Measurements from ENCODE around the gene ATG9A. TPM values are rescaled to one million over a fixed set of nuclear protein-coding genes. Genes with fewer than 3 reads are reported as not detected.

Gene ATG9A
- total and polyA plus RNA-seq, 2 donors (not counting 3 experiments of a cell fraction or from before 2014, with no cell fraction given) = 65.5 to 95.0 TPM

GRCh38 chr2:219210886-219211362, 18.5 kb downstream of the ATG9A start:
- no peaks in the 10 kb centered on the region for H3K9me3 ChIP-seq (replicated peaks; ENCODE audit: control insufficient read depth, insufficient read depth, low read length)
- H3K9ac ChIP-seq (replicated peaks; ENCODE audit: extremely low read depth, insufficient read depth, low read length) = no peak overlapping the region
- H3K27ac ChIP-seq (ENCODE audit: insufficient read depth, low read depth, low read length) = no peak overlapping the region
- H3K9me1 ChIP-seq (replicated peaks; ENCODE audit: control insufficient read depth, extremely low read depth, insufficient read depth, low read length) = no peaks in the 10 kb centered on the region
- no peak overlapping the region for H3K4me3 ChIP-seq (replicated peaks in 1 of 3; ENCODE audit: insufficient read depth in 1 of 3, low read depth in 1 of 3, low read length in 3 of 3)
- no peak overlapping the region for H3K4me2 ChIP-seq (ENCODE audit: insufficient read depth, low read length)
- FAIRE-seq (no peak), DNase-seq (ENCODE audit: low read depth, low spot score) (no peak)
- no peaks in the 10 kb centered on the region for H3K27me3 ChIP-seq (ENCODE audit: control insufficient read depth in 2 of 2, insufficient read depth in 2 of 2, low read length in 2 of 2)
- ChIA-PET CTCF (interaction anchor here (0.7 to 1.4 kb wide), 9 partner anchors 13 to 420 kb away, joined by 3 to 28 read pairs (median 5); partner anchors contain the start of genes CNPPD1, GLB1L, NHEJ1 and STK16), POLR2A (interaction anchor here (0.5 kb wide), 1 partner anchor 31 kb away, joined by 5 read pairs; no protein-coding TSS in a partner anchor)
- no peak overlapping the region for H2AFZ ChIP-seq (ENCODE audit: low read depth, low read length)
- intact Hi-C loops (cut with micrococcal nuclease) (loop anchor here (1.0 kb wide), 3 partner anchors 35 to 51 kb away; partner anchors contain the start of genes CNPPD1 and NHEJ1), dilution Hi-C loops (cut with MboI; ENCODE audit: extremely low pct_ligation_motif_present, low sequenced_read_pairs) (no loop called here)
- no TSS peak for BruUV-seq (replicated peaks)
- H4K20me1 ChIP-seq (replicated peaks; ENCODE audit: control insufficient read depth, extremely low read depth, insufficient read depth, low read length) = no peaks in the 10 kb centered on the region
- no peak for TF ChIP-seq GATA2 (IDR thresholded peaks at IDR 0.05; ENCODE audit: insufficient read depth, insufficient read length, low read depth, low read length)
- TF ChIP-seq FOS (IDR thresholded peaks at IDR 0.05; ENCODE audit: borderline replicate concordance, insufficient read depth, low read length) = no peak
- TF ChIP-seq POLR2AphosphoS5 (IDR thresholded peaks at IDR 0.05; ENCODE audit: insufficient read depth, low read depth, low read length) = no peak
- TF ChIP-seq JUN (IDR thresholded peaks at IDR 0.05; ENCODE audit: borderline replicate concordance, insufficient read depth, insufficient read length, low read depth) = no peak
- no peak for TF ChIP-seq MYC (IDR thresholded peaks at IDR 0.05; ENCODE audit: low read depth, low read length)
- no peak for TF ChIP-seq EZH2 (IDR thresholded peaks at IDR 0.05; ENCODE audit: borderline replicate concordance, low read depth, low read length, severe bottlenecking)
- H3K79me2 ChIP-seq (ENCODE audit: control insufficient read depth, insufficient read depth, low read length) = no peaks in the 10 kb centered on the region
- H3K36me3 ChIP-seq (ENCODE audit: control insufficient read depth in 2 of 2, extremely low read depth in 1 of 2, insufficient read depth in 2 of 2, low read length in 2 of 2) = peaks cover 3 to 13% of the 10 kb centered on the region in 2 experiments
- H3K4me1 ChIP-seq (ENCODE audit: control insufficient read depth, extremely low read depth, insufficient read depth, low read length) = peaks cover 17% of the 10 kb centered on the region

- no peak for FAIRE-seq
- BruUV-seq (replicated peaks) = no TSS peak
- ChIA-PET POLR2A (no interaction called here), CTCF (interaction anchor here (1.1 kb wide), 1 partner anchor 14 kb away, joined by 3 read pairs; no protein-coding TSS in a partner anchor)
- Histone ChIP-seq H3K9me3 (replicated peaks; ENCODE audit: control insufficient read depth, insufficient read depth, low read length) (no peaks in the 10 kb centered on the region), H4K20me1 (replicated peaks; ENCODE audit: control insufficient read depth, extremely low read depth, insufficient read depth, low read length) (no peaks in the 10 kb centered on the region), H3K9me1 (replicated peaks; ENCODE audit: control insufficient read depth, extremely low read depth, insufficient read depth, low read length) (no peaks in the 10 kb centered on the region), H3K27me3 (ENCODE audit: control insufficient read depth in 2 of 2, insufficient read depth in 2 of 2, low read length in 2 of 2) (no peaks in the 10 kb centered on the region), H3K4me2 (ENCODE audit: insufficient read depth, low read length) (no peak overlapping the region), H3K79me2 (ENCODE audit: control insufficient read depth, insufficient read depth, low read length) (no peaks in the 10 kb centered on the region), H3K36me3 (ENCODE audit: control insufficient read depth in 2 of 2, extremely low read depth in 1 of 2, insufficient read depth in 2 of 2, low read length in 2 of 2) (peaks cover 3 to 13% of the 10 kb centered on the region in 2 experiments), H2AFZ (ENCODE audit: low read depth, low read length) (no peak overlapping the region), H3K27ac (ENCODE audit: insufficient read depth, low read depth, low read length) (no peak overlapping the region), H3K9ac (replicated peaks; ENCODE audit: extremely low read depth, insufficient read depth, low read length) (no peak overlapping the region), H3K4me1 (ENCODE audit: control insufficient read depth, extremely low read depth, insufficient read depth, low read length) (peaks cover 18% of the 10 kb centered on the region), H3K4me3 (replicated peaks in 1 of 3; ENCODE audit: insufficient read depth in 1 of 3, low read depth in 1 of 3, low read length in 3 of 3) (no peak overlapping the region)
- DNase-seq (ENCODE audit: low read depth, low spot score) = no peak
- intact Hi-C loops (cut with micrococcal nuclease) (no loop called here), dilution Hi-C loops (cut with MboI; ENCODE audit: extremely low pct_ligation_motif_present, low sequenced_read_pairs) (no loop called here)
- no peak for TF ChIP-seq POLR2A (IDR thresholded peaks at IDR 0.05; ENCODE audit: low read depth, low read length)
- TF ChIP-seq POLR2AphosphoS5 (IDR thresholded peaks at IDR 0.05; ENCODE audit: insufficient read depth, low read depth, low read length) = no peak
- TF ChIP-seq, protein P1, sequence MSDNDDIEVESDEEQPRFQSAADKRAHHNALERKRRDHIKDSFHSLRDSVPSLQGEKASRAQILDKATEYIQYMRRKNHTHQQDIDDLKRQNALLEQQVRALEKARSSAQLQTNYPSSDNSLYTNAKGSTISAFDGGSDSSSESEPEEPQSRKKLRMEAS (IDR thresholded peaks at IDR 0.05; ENCODE audit: insufficient read depth, insufficient read length) = no peak
- no peak for TF ChIP-seq JUN (IDR thresholded peaks at IDR 0.05; ENCODE audit: borderline replicate concordance, insufficient read depth, insufficient read length, low read depth)
- TF ChIP-seq, protein P2, sequence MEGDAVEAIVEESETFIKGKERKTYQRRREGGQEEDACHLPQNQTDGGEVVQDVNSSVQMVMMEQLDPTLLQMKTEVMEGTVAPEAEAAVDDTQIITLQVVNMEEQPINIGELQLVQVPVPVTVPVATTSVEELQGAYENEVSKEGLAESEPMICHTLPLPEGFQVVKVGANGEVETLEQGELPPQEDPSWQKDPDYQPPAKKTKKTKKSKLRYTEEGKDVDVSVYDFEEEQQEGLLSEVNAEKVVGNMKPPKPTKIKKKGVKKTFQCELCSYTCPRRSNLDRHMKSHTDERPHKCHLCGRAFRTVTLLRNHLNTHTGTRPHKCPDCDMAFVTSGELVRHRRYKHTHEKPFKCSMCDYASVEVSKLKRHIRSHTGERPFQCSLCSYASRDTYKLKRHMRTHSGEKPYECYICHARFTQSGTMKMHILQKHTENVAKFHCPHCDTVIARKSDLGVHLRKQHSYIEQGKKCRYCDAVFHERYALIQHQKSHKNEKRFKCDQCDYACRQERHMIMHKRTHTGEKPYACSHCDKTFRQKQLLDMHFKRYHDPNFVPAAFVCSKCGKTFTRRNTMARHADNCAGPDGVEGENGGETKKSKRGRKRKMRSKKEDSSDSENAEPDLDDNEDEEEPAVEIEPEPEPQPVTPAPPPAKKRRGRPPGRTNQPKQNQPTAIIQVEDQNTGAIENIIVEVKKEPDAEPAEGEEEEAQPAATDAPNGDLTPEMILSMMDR (IDR thresholded peaks at IDR 0.05; ENCODE audit: extremely low read depth in 1 of 2, insufficient read depth in 1 of 2, low read depth in 1 of 2, low read length in 2 of 2) = no peak
- no peak for TF ChIP-seq FOS (IDR thresholded peaks at IDR 0.05; ENCODE audit: borderline replicate concordance, insufficient read depth, low read length)
- TF ChIP-seq MYC (IDR thresholded peaks at IDR 0.05; ENCODE audit: low read depth, low read length) = no peak
- no peak for TF ChIP-seq EZH2 (IDR thresholded peaks at IDR 0.05; ENCODE audit: borderline replicate concordance, low read depth, low read length, severe bottlenecking)
- TF ChIP-seq GATA2 (IDR thresholded peaks at IDR 0.05; ENCODE audit: insufficient read depth, insufficient read length, low read depth, low read length) = no peak
Observed at GRCh38 chr2:219210196-219210885, 19.1 kb downstream of the ATG9A start.

All from endothelial cell of umbilical vein (primary cell).